WTC11 (cell line): ENCODE data around the gene PRM2. TPM values are rescaled to one million over a fixed set of nuclear protein-coding genes. Genes with fewer than 3 reads are reported as not detected.

Experiments used
- ATAC-seq: fragments of 200-7000 bp; cut with Tn5 transposase; 2 replicates; pipeline ENCODE4 v1.10.0; 2021; ENCODE audit warnings: mild to moderate bottlenecking, moderate library complexity
- CTCF ChIA-PET: fragments of 300-600 bp; sonication (Branson Sonifier 250); formaldehyde crosslinking; loops from one replicate; lab custom pipeline; 2021; ENCODE audit warnings: antibody characterized with exemption; lab: Charles Lee
- POLR2A ChIA-PET: fragments of 350-600 bp; sonication (Branson Sonifier 250); formaldehyde crosslinking; loops from one replicate; lab custom pipeline; 2021; ENCODE audit warnings: antibody characterized with exemption; lab: Charles Lee
- DNase-seq: peaks from one replicate; pipeline ENCODE4 v3.0.0; 2021; ENCODE audit warnings: low spot score
- H3K27ac Mint-ChIP-seq: 2 replicates; pipeline ENCODE4 v1.8.0; 2021; ENCODE audit warnings: mixed read lengths
- H3K27me3 Mint-ChIP-seq: 2 replicates; pipeline ENCODE4 v1.8.0; 2021; ENCODE audit warnings: low read depth, mild to moderate bottlenecking, moderate library complexity, mixed read lengths
- H3K36me3 Mint-ChIP-seq: 2 replicates; pipeline ENCODE4 v1.8.0; 2021; ENCODE audit warnings: mixed read lengths
- H3K4me1 Mint-ChIP-seq: 2 replicates; pipeline ENCODE4 v1.8.0; 2022; ENCODE audit warnings: mixed read lengths
- H3K4me3 Mint-ChIP-seq: 2 replicates; pipeline ENCODE4 v1.8.0; 2021; ENCODE audit warnings: mild to moderate bottlenecking, moderate library complexity, mixed read lengths
- H3K9me3 Mint-ChIP-seq: 2 replicates; pipeline ENCODE4 v1.8.0; 2021; ENCODE audit warnings: mixed read lengths
- ATF3 ChIP-seq: sonication (generic); formaldehyde crosslinking; conservative IDR thresholded peaks from 2 replicates; pipeline ENCODE4 v1.8.1; 2022; ENCODE audit warnings: mild to moderate bottlenecking, missing genetic modification reagents
- CBFB ChIP-seq: sonication (generic); formaldehyde crosslinking; IDR thresholded peaks from 2 replicates; pipeline ENCODE4 v1.8.1; 2022; ENCODE audit warnings: mild to moderate bottlenecking, low read depth, missing genetic modification reagents
- CREM ChIP-seq: sonication (generic); formaldehyde crosslinking; IDR thresholded peaks from 2 replicates; pipeline ENCODE4 v1.8.1; 2022; ENCODE audit warnings: mild to moderate bottlenecking, missing genetic modification reagents, moderate library complexity
- ELF4 ChIP-seq: sonication (generic); formaldehyde crosslinking; IDR thresholded peaks from 2 replicates; pipeline ENCODE4 v1.8.1; 2022; ENCODE audit warnings: low read depth, mild to moderate bottlenecking, moderate library complexity, missing genetic modification reagents
- EMX1 ChIP-seq: fragments of 250-450 bp; sonication (Bioruptor Pico); IDR thresholded peaks from 2 replicates; pipeline ENCODE4 v1.8.0; 2021; ENCODE audit warnings: mild to moderate bottlenecking
- FOXJ3 ChIP-seq: sonication (generic); formaldehyde crosslinking; IDR thresholded peaks from 2 replicates; pipeline ENCODE4 v1.9.0; 2021; ENCODE audit warnings: missing genetic modification reagents, mild to moderate bottlenecking, borderline replicate concordance
- GRHL2 ChIP-seq: fragments of 250-450 bp; sonication (Bioruptor Pico); IDR thresholded peaks from 2 replicates; pipeline ENCODE4 v1.8.0; 2022; ENCODE audit warnings: mild to moderate bottlenecking, moderate library complexity; ENCODE audit not compliant: insufficient replicate concordance, severe bottlenecking
- HMGXB4 ChIP-seq: sonication (generic); formaldehyde crosslinking; IDR thresholded peaks from 2 replicates; pipeline ENCODE4 v1.8.1; 2023; ENCODE audit warnings: mild to moderate bottlenecking, moderate library complexity, missing genetic modification reagents
- IRF2 ChIP-seq: sonication (generic); formaldehyde crosslinking; IDR thresholded peaks from 2 replicates; pipeline ENCODE4 v1.8.0; 2022; ENCODE audit warnings: low read depth, missing genetic modification reagents, borderline replicate concordance
- JUN ChIP-seq: sonication (generic); formaldehyde crosslinking; IDR thresholded peaks from 2 replicates; pipeline ENCODE4 v1.8.0; 2023; ENCODE audit warnings: mild to moderate bottlenecking, missing genetic modification reagents
- KAT7 ChIP-seq: sonication (generic); formaldehyde crosslinking; IDR thresholded peaks from 2 replicates; pipeline ENCODE4 v1.8.1; 2023; ENCODE audit warnings: missing genetic modification reagents, mild to moderate bottlenecking, borderline replicate concordance
- MLX ChIP-seq: sonication (generic); formaldehyde crosslinking; IDR thresholded peaks from 2 replicates; pipeline ENCODE4 v1.8.1; 2023; ENCODE audit warnings: mild to moderate bottlenecking, missing genetic modification reagents, moderate library complexity
- NFATC4 ChIP-seq: fragments of 250-450 bp; sonication (Bioruptor Pico); IDR thresholded peaks from 2 replicates; pipeline ENCODE4 v1.9.0; 2021; ENCODE audit warnings: mild to moderate bottlenecking
- NFE2L1 ChIP-seq: sonication (generic); formaldehyde crosslinking; IDR thresholded peaks from 2 replicates; pipeline ENCODE4 v1.8.1; 2023; ENCODE audit warnings: missing genetic modification reagents
- NR2C2 ChIP-seq: sonication (generic); formaldehyde crosslinking; IDR thresholded peaks from 2 replicates; pipeline ENCODE4 v1.8.0; 2022; ENCODE audit warnings: mild to moderate bottlenecking, missing genetic modification reagents
- PRRX2 ChIP-seq: fragments of 250-450 bp; sonication (Bioruptor Pico); IDR thresholded peaks from 2 replicates; pipeline ENCODE4 v1.8.0; 2021; ENCODE audit warnings: mild to moderate bottlenecking
- SMAD4 ChIP-seq: sonication (generic); formaldehyde crosslinking; IDR thresholded peaks from 2 replicates; pipeline ENCODE4 v1.8.0; 2022; ENCODE audit warnings: mild to moderate bottlenecking, missing genetic modification reagents
- TEAD4 ChIP-seq: sonication (generic); formaldehyde crosslinking; IDR thresholded peaks from 2 replicates; pipeline ENCODE4 v1.8.0; 2022; ENCODE audit warnings: mild to moderate bottlenecking, missing genetic modification reagents
- ZMAT4 ChIP-seq: fragments of 250-450 bp; sonication (Bioruptor Pico); IDR thresholded peaks from 2 replicates; pipeline ENCODE4 v1.9.0; 2021; ENCODE audit warnings: mild to moderate bottlenecking
- ZNF138 ChIP-seq: sonication (generic); formaldehyde crosslinking; conservative IDR thresholded peaks from 2 replicates; pipeline ENCODE4 v1.8.1; 2022; ENCODE audit warnings: mild to moderate bottlenecking, moderate library complexity, missing genetic modification reagents
- ZNF396 ChIP-seq: fragments of 250-450 bp; sonication (Bioruptor Pico); IDR thresholded peaks from 2 replicates; pipeline ENCODE4 v1.8.0; 2021; ENCODE audit warnings: mild to moderate bottlenecking, moderate library complexity, borderline replicate concordance
- ZNF671 ChIP-seq: fragments of 250-450 bp; sonication (Bioruptor Pico); IDR thresholded peaks from 2 replicates; pipeline ENCODE4 v1.8.0; 2021; ENCODE audit warnings: mild to moderate bottlenecking
- total RNA-seq: library from RNA; stranded (reverse); gene quantifications from 3 replicates; pipeline ENCODE4 v1.2.3, GENCODE V29; 2021
- TF ChIP-seq, protein P1 (sequence below): fragments of 250-450 bp; sonication (Bioruptor Pico); IDR thresholded peaks from 2 replicates; pipeline ENCODE4 v1.8.0; 2021; ENCODE audit warnings: mild to moderate bottlenecking
- TF ChIP-seq, protein P2 (sequence below): sonication (generic); formaldehyde crosslinking; IDR thresholded peaks from 2 replicates; pipeline ENCODE4 v1.8.1; 2022; ENCODE audit warnings: missing genetic modification reagents, borderline replicate concordance
- TF ChIP-seq, protein P3 (sequence below): sonication (generic); formaldehyde crosslinking; IDR thresholded peaks from 2 replicates; pipeline ENCODE4 v1.8.1; 2022; ENCODE audit warnings: low read depth, missing genetic modification reagents, borderline replicate concordance

PRM2 gene
- total RNA-seq, 1 experiment from 2014 or later, result not detected

GRCh38 chr16:11289202-11289601 is 12.9 kb upstream of the PRM2 start (continued):
- TF ChIP-seq HMGXB4 (CRISPR knock-in tag) (no peak), SMAD4 (CRISPR knock-in tag) (no peak), NFATC4 (CRISPR knock-in tag) (no peak), GRHL2 (CRISPR knock-in tag) (no peak), CREM (no peak), JUN (CRISPR knock-in tag) (no peak), NFE2L1 (no peak)
- TF ChIP-seq, all 79 proteins: peak for 0

GRCh38 chr16:11285842-11286241 is 9.6 kb upstream of the PRM2 start:
- no peaks in the 10 kb centered on the region for H3K9me3 Mint-ChIP-seq
- no peak overlapping the region for H3K4me3 Mint-ChIP-seq
- DNase-seq, result no peak
- CTCF ChIA-PET, result interaction anchor here (0.6 to 0.8 kb wide), 2 partner anchors 10 to 86 kb away, joined by 3 read pairs; no protein-coding TSS in a partner anchor
- no peak overlapping the region for H3K27ac Mint-ChIP-seq
- no peaks in the 10 kb centered on the region for H3K36me3 Mint-ChIP-seq
- no peaks in the 10 kb centered on the region for H3K27me3 Mint-ChIP-seq
- TF ChIP-seq ZMAT4, result no peak
- TF ChIP-seq TEAD4 (CRISPR knock-in tag), result no peak
- TF ChIP-seq, protein P1, sequence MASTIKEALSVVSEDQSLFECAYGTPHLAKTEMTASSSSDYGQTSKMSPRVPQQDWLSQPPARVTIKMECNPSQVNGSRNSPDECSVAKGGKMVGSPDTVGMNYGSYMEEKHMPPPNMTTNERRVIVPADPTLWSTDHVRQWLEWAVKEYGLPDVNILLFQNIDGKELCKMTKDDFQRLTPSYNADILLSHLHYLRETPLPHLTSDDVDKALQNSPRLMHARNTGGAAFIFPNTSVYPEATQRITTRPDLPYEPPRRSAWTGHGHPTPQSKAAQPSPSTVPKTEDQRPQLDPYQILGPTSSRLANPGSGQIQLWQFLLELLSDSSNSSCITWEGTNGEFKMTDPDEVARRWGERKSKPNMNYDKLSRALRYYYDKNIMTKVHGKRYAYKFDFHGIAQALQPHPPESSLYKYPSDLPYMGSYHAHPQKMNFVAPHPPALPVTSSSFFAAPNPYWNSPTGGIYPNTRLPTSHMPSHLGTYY (CRISPR knock-in tag), result no peak
- TF ChIP-seq KAT7 (CRISPR knock-in tag), result no peak
- no peak for TF ChIP-seq MLX (CRISPR knock-in tag)
- TF ChIP-seq, protein P2, sequence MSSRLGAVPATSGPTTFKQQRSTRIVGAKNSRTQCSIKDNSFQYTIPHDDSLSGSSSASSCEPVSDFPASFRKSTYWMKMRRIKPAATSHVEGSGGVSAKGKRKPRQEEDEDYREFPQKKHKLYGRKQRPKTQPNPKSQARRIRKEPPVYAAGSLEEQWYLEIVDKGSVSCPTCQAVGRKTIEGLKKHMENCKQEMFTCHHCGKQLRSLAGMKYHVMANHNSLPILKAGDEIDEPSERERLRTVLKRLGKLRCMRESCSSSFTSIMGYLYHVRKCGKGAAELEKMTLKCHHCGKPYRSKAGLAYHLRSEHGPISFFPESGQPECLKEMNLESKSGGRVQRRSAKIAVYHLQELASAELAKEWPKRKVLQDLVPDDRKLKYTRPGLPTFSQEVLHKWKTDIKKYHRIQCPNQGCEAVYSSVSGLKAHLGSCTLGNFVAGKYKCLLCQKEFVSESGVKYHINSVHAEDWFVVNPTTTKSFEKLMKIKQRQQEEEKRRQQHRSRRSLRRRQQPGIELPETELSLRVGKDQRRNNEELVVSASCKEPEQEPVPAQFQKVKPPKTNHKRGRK (CRISPR knock-in tag), result no peak
- TF ChIP-seq IRF2 (CRISPR knock-in tag), result no peak
- TF ChIP-seq ELF4, result no peak
- TF ChIP-seq, protein P3, sequence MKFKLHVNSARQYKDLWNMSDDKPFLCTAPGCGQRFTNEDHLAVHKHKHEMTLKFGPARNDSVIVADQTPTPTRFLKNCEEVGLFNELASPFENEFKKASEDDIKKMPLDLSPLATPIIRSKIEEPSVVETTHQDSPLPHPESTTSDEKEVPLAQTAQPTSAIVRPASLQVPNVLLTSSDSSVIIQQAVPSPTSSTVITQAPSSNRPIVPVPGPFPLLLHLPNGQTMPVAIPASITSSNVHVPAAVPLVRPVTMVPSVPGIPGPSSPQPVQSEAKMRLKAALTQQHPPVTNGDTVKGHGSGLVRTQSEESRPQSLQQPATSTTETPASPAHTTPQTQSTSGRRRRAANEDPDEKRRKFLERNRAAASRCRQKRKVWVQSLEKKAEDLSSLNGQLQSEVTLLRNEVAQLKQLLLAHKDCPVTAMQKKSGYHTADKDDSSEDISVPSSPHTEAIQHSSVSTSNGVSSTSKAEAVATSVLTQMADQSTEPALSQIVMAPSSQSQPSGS (CRISPR knock-in tag), result no peak
- no peak for TF ChIP-seq NR2C2
- no peak for TF ChIP-seq FOXJ3 (CRISPR knock-in tag)
- TF ChIP-seq EMX1 (CRISPR knock-in tag), result no peak
- TF ChIP-seq ZNF396 (CRISPR knock-in tag), result no peak
- no peak for TF ChIP-seq CBFB
- no peak for TF ChIP-seq PRRX2
- TF ChIP-seq ZNF671 (CRISPR knock-in tag), result no peak
- no peak for TF ChIP-seq ZNF138
- TF ChIP-seq ATF3 (CRISPR knock-in tag), result no peak
- TF ChIP-seq, all 79 proteins: peak for 0
- ATAC-seq, result no peak
- peaks cover 17% of the 10 kb centered on the region for H3K4me1 Mint-ChIP-seq
- POLR2A ChIA-PET, result interaction anchor here (0.6 kb wide), 1 partner anchor 29 kb away, joined by 3 read pairs; no protein-coding TSS in a partner anchor
